Measurements from ENCODE around the gene HOXB6.

HOXB6 gene

GRCh38 chr17:48546137-48546923 is 58.5 kb downstream of the HOXB6 start:
- H3K4me3 ChIP-seq (ENCODE audit: low read depth, low read length) = peak overlapping the region; percentile 38
- in situ Hi-C loops (cut with HindIII; ENCODE audit: low sequenced_read_pairs) = no loop called here
- no peak for DNase-seq (ENCODE audit: low read depth)

More at GRCh38 chr17:48546137-48546923, 58.5 kb downstream of the HOXB6 start:
- TF ChIP-seq CTCF (IDR thresholded peaks at IDR 0.05; ENCODE audit: low read depth, low read length, missing control alignments) = no peak
